NCI-H2196 (cell line): ENCODE measurements around the gene GALNT7.
"Not testable (repeated sequence)": the region's sequence is repeated elsewhere in the genome, so short reads cannot be mapped to it uniquely, and the experiment has no call there.

Experiments used
- DNase-seq: peaks from one replicate; lab custom pipeline; 2025; ENCODE audit not compliant: unreplicated experiment; lab: John Stamatoyannopoulos, UW

Gene GALNT7

DNA sequence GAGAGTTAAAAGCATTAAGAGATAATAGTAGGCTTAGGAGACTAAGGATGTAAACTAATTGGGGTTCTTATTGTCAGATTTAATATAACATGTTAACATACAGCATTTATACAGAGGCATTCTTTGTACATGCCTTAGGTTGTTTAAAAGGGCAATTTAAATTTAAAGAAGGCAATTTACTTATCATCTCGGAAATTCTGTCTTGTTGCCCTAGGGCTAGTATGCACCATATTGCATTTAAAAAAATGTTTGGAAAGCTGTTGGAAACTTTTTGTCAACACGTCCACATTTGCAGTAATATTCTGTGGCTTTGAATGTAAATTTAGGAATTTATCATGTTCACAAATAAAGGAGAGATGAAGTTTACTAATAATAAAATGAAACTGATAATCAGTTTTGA is 25.5 kb downstream of the GALNT7 start:
- no peak for DNase-seq

GRCh38 chr4:173195109-173195508 is 26.5 kb downstream of the GALNT7 start:
- no peak for DNase-seq

- DNase-seq = no peak
Measured at GRCh38 chr4:173199553-173199952, 30.9 kb downstream of the GALNT7 start.

- no peak for DNase-seq
Measured at GRCh38 chr4:173200103-173200884, 31.7 kb downstream of the GALNT7 start.

DNA sequence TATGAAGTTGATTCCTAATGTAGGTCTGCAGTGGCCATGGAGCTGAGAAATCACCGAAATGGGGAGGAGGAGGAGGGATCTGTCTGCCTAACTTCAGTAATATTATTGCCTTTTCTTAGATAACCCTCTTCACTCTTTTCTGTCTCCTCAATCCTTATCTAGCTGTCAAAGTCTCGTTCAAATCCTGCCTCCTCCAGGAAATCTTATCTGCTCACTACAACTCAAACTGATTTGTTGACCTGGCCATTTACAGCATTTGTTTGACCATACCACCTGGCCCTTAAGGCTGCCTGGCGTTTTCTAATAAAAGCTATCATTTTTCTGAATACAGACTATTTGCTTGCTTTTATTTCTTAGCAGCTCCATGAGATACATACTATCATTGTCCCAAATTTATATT is 33.8 kb downstream of the GALNT7 start:
- no peak for DNase-seq

- DNase-seq = no peak
Measured at GRCh38 chr4:173205656-173206055, 37.0 kb downstream of the GALNT7 start.

GRCh38 chr4:173208420-173208819 is 39.8 kb downstream of the GALNT7 start:
- no peak for DNase-seq

GRCh38 chr4:173211222-173211621 is 42.6 kb downstream of the GALNT7 start:
- no peak for DNase-seq

- DNase-seq = peak; percentile 5
Measured at GRCh38 chr4:173211838-173212237, 43.2 kb downstream of the GALNT7 start.

DNA sequence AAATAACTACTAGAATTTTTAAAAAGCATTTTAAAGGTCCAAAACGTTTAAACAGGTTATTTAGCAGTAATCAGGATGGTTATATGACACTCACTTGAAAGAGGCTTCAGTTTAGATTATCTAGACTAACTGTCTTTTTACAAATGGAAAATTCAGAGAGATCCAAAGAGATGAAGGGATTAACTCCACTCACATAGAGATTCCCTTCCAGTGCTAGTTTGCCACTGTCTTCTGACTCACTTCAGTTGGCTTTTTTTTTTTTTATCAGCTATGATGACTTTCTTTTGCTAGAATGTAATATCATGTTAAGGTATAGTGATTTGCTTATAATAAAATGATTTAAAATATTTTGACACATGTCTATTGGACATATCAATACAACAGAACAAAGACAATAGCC is 43.8 kb downstream of the GALNT7 start:
- no peak for DNase-seq

DNA sequence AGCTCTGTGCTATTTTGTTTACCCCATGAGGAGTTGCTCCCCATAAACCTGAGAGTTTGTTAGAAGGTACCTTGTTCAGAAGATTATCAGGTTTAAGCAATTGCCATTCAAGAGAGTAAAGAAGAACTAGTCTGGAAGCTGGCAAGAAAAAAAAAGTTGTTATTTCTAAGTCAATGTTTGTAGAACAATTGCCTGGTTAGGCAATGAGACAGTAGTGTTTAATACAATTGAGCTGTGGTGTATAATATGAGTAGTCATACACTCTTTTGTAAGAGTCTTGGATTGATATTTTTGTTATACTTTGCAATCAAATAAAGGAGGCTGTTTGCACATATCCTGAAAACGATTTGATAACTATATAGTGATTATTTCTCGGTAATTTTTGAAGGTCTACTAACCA is 44.7 kb downstream of the GALNT7 start:
- no peak for DNase-seq

- no peak for DNase-seq
Measured at GRCh38 chr4:173214231-173214630, 45.6 kb downstream of the GALNT7 start.

- peak; percentile 39 for DNase-seq
Measured at GRCh38 chr4:173214661-173215060, 46.0 kb downstream of the GALNT7 start.

DNA sequence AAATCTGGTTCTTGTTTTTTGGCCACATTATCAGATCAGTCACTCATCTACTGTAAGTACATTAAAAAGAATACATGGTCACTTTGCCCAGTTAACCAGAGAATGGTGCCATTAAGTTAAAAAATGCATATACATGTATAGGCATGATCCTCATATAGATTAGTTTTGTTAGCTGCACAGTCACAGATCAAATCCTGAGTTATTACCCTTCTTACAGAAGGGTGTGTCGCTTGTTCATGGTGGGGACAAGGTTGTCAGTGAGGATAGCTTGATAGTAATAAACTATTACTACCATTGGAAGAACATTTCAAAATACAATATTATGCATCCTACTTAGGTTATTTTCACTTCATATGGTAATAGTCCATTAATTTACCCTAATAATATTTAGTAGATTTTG is 48.5 kb downstream of the GALNT7 start:
- no peak for DNase-seq

- DNase-seq = no peak
Measured at GRCh38 chr4:173217727-173218126, 49.1 kb downstream of the GALNT7 start.

GRCh38 chr4:173218411-173219125 is 50.0 kb downstream of the GALNT7 start:
- no peak for DNase-seq

DNA sequence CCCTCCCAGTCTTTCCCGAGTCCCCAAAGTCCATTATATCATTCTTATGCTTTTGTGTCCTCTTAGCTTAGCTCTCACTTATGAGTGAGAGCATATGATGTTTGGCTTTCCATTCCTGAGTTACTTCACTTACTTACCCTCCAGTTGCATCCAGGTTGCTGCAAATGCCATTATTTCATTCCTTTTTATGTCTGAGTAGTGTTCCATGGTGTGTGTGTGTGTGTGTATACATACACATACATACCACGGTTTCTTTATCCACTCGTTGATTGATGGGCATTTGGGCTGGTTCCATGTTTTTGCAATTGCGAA is 50.5 kb downstream of the GALNT7 start:
- not testable (repeated sequence) for DNase-seq

DNA sequence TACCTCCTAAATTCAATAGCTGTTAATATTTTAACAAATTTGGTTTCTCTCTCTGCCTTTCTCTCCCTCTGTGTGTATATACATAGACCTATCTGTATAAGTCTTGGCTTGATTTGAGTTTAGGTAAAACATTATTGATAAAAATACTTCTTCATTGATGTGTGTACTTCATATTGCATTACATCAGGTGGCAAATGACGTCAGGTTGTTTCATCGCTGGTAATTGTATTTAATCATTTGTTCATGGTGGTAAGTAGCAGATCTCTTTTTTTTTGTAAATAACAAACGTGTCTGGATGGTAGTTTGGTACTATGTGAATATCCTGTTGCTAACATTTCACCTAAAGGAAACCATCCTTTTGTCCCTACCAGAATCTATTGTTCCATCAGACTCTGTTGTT is 55.1 kb downstream of the GALNT7 start:
- DNase-seq = no peak

DNA sequence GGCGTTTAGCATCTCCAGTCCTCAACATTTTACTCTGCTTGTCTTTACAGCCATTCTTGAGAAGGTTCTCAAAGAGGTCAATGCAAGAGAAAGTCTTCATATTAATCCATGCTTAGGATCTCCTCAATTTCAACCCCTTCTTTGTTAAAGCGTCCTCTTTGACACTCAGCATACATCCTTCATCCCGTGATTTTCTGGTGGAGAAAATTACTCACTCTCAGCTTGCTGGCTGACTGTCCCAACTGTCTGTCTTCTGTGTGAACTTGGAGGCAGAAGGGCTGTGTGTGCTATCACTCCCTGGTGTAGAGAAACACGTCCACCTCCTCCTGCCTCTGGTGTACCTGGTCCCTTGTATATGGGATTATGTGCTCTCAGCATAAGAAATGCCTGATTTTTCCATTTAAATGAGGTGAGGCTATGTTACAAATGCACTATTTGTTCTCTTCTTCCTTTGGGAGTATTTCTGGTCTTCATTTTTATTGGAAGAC is 57.8 kb downstream of the GALNT7 start:
- no peak for DNase-seq

- no peak for DNase-seq
Measured at GRCh38 chr4:173227756-173228155, 59.1 kb downstream of the GALNT7 start.

- no peak for DNase-seq
Measured at GRCh38 chr4:173230062-173230461, 61.5 kb downstream of the GALNT7 start.

GRCh38 chr4:173231916-173232315 is 63.3 kb downstream of the GALNT7 start:
- no peak for DNase-seq

DNA sequence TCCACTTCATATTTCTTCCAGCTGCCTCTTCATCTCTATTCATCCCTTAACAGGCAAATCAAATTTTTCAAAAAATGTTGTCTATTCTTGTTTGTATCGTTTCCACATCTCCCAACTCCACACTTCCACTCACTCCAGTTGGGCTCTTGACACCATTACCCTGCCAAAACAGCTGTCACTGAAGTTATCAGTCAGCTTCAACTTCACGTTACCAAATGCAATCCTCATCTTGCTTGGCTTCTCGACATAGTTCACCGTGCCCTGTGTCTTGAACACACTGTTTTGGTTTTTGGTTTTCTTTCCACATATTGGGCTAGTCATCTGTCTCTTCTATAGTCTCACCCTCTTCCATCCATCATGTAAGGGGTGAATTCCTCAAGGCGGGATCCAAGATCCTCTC is 65.2 kb downstream of the GALNT7 start:
- no peak for DNase-seq
